ENCODE results near the gene HTT-AS. TPM values are rescaled to one million over a fixed set of nuclear protein-coding genes. Genes with fewer than 3 reads are reported as not detected.

HTT-AS gene
- total and polyA plus RNA-seq, 2 of the 13 experiments (the other 11 are each of a cell fraction or from before 2014, with no cell fraction given): not detected

- WGBS (ENCODE audit: low lambda C conversion rate): 34% methylated on average over 5 of the region's 6 CpGs
- in situ Hi-C loops (cut with HindIII; ENCODE audit: extremely low pct_ligation_motif_present, low pct_unique_long_range_greater_than_20kb) (no loop called here), intact Hi-C loops (cut with micrococcal nuclease; ENCODE audit: unreplicated experiment) (no loop called here)
- Histone ChIP-seq H4K20me1 (ENCODE audit: insufficient read depth, low read length) (no peaks in the 10 kb centered on the region), H3K4me1 (ENCODE audit: insufficient read depth, low read length) (peaks cover 17% of the 10 kb centered on the region), H3K79me2 (ENCODE audit: insufficient read depth, low read length) (no peaks in the 10 kb centered on the region), H3K27me3 (ENCODE audit: control insufficient read depth in 1 of 2, insufficient read depth in 2 of 2, low read length in 2 of 2) (0 out of 5 replicates have a peak, but pooled peaks cover 0 to 2% of the 10 kb centered on the region in 2 experiments), H3K4me3 (replicated peaks in 1 of 3; ENCODE audit: insufficient read depth in 1 of 3, low read depth in 2 of 3, low read length in 3 of 3) (no peak overlapping the region), H3K27ac (ENCODE audit: extremely low read length, insufficient read depth, low read length) (no peak overlapping the region), H3K4me2 (ENCODE audit: low read depth, low read length) (no peak overlapping the region), H3K9ac (ENCODE audit: insufficient read depth, low read depth, low read length) (no peak overlapping the region), H3K9me3 (ENCODE audit: low read length) (no peaks in the 10 kb centered on the region), H2AFZ (ENCODE audit: low read length) (no peak overlapping the region), H3K36me3 (replicated peaks in 1 of 2; ENCODE audit: control insufficient read depth in 1 of 2, insufficient read depth in 2 of 2, low read length in 2 of 2) (no peaks in the 10 kb centered on the region)
- POLR2A ChIA-PET: no interaction called here
- TF ChIP-seq NFIC (IDR thresholded peaks at IDR 0.05; ENCODE audit: low read length) (no peak), ZNF614 (CRISPR knock-in tag; IDR thresholded peaks at IDR 0.05; ENCODE audit: borderline replicate concordance) (no peak), HOMEZ (CRISPR knock-in tag; IDR thresholded peaks at IDR 0.05; ENCODE audit: low read depth) (no peak), ZNF629 (CRISPR knock-in tag; conservative IDR thresholded peaks at IDR 0.05) (no peak), REL (CRISPR knock-in tag; conservative IDR thresholded peaks at IDR 0.05) (no peak), JUNB (CRISPR knock-in tag; IDR thresholded peaks at IDR 0.05; ENCODE audit: borderline replicate concordance) (no peak), CHCHD3 (CRISPR knock-in tag; IDR thresholded peaks at IDR 0.05) (no peak), ZNF879 (CRISPR knock-in tag; IDR thresholded peaks at IDR 0.05) (no peak), ZNF644 (CRISPR knock-in tag; IDR thresholded peaks at IDR 0.05; ENCODE audit: low read depth) (no peak), MAF1 (CRISPR knock-in tag; IDR thresholded peaks at IDR 0.05; ENCODE audit: borderline replicate concordance) (no peak), ZNF841 (CRISPR knock-in tag; IDR thresholded peaks at IDR 0.05; ENCODE audit: borderline replicate concordance) (no peak), ZNF709 (CRISPR knock-in tag; IDR thresholded peaks at IDR 0.05) (no peak), PBX2 (CRISPR knock-in tag; IDR thresholded peaks at IDR 0.05) (no peak)
- TF ChIP-seq, protein P1, sequence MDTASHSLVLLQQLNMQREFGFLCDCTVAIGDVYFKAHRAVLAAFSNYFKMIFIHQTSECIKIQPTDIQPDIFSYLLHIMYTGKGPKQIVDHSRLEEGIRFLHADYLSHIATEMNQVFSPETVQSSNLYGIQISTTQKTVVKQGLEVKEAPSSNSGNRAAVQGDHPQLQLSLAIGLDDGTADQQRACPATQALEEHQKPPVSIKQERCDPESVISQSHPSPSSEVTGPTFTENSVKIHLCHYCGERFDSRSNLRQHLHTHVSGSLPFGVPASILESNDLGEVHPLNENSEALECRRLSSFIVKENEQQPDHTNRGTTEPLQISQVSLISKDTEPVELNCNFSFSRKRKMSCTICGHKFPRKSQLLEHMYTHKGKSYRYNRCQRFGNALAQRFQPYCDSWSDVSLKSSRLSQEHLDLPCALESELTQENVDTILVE (CRISPR knock-in tag; IDR thresholded peaks at IDR 0.05): no peak
- TF ChIP-seq, protein P2, sequence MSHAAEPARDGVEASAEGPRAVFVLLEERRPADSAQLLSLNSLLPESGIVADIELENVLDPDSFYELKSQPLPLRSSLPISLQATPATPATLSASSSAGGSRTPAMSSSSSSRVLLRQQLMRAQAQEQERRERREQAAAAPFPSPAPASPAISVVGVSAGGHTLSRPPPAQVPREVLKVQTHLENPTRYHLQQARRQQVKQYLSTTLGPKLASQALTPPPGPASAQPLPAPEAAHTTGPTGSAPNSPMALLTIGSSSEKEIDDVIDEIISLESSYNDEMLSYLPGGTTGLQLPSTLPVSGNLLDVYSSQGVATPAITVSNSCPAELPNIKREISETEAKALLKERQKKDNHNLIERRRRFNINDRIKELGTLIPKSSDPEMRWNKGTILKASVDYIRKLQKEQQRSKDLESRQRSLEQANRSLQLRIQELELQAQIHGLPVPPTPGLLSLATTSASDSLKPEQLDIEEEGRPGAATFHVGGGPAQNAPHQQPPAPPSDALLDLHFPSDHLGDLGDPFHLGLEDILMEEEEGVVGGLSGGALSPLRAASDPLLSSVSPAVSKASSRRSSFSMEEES (CRISPR knock-in tag; IDR thresholded peaks at IDR 0.05): no peak
- CTCF ChIA-PET (ENCODE audit: low intra/inter-chr PET ratio, low total read pairs): no interaction called here
- ATAC-seq (no peak), DNase-seq (ENCODE audit: low spot score) (no peak), FAIRE-seq (no peak)
- no TSS peak for BruUV-seq (replicated peaks)
Observed at GRCh38 chr4:3067473-3068001, 6.8 kb downstream of the HTT-AS start.
